ENCODE measurements around the gene CERT1.
"Not testable (repeated sequence)": the region's sequence is repeated elsewhere in the genome, so short reads cannot be mapped to it uniquely, and the experiment has no call there.

The CERT1 gene

GRCh38 chr5:75511435-75512382 lies at the start of gene CERT1, which contains the start of gene POLK:
Gene CERT1 (minus strand): TSS chr5:75511629. CDS start chr5:75511207, 422 bp downstream.
Gene POLK (plus strand): TSS chr5:75511891.
- peak; percentile 79 for DNase-seq

GRCh38 chr5:75560655-75561054 lies 49.2 kb upstream of the CERT1 start:
- DNase-seq = not testable (repeated sequence)

GRCh38 chr5:75558981-75559632 lies 47.7 kb upstream of the CERT1 start:
- DNase-seq = no peak

- DNase-seq = no peak
Observed at GRCh38 chr5:75558221-75558620, 46.8 kb upstream of the CERT1 start.

- DNase-seq = no peak
Observed at GRCh38 chr5:75553358-75553757, 41.9 kb upstream of the CERT1 start.

- DNase-seq = no peak
Observed at GRCh38 chr5:75552764-75553163, 41.3 kb upstream of the CERT1 start.

- no peak for DNase-seq
Observed at GRCh38 chr5:75551471-75551870, 40.0 kb upstream of the CERT1 start.

- no peak for DNase-seq
Observed at GRCh38 chr5:75550597-75550996, 39.2 kb upstream of the CERT1 start.

- DNase-seq = no peak
Observed at GRCh38 chr5:75547812-75548211, 36.4 kb upstream of the CERT1 start.

GRCh38 chr5:75546830-75547229 lies 35.4 kb upstream of the CERT1 start:
- DNase-seq = no peak

- DNase-seq = no peak
Observed at GRCh38 chr5:75545131-75545530, 33.7 kb upstream of the CERT1 start.

- no peak for DNase-seq
Observed at GRCh38 chr5:75538211-75538610, 26.8 kb upstream of the CERT1 start.

- DNase-seq = no peak
Observed at GRCh38 chr5:75536694-75537360, 25.4 kb upstream of the CERT1 start.

- DNase-seq = no peak
Observed at GRCh38 chr5:75536147-75536546, 24.7 kb upstream of the CERT1 start.

GRCh38 chr5:75534734-75535133 lies 23.3 kb upstream of the CERT1 start:
- no peak for DNase-seq

- not testable (repeated sequence) for DNase-seq
Observed at GRCh38 chr5:75533716-75534115, 22.3 kb upstream of the CERT1 start.

- no peak for DNase-seq
Observed at GRCh38 chr5:75532190-75532589, 20.8 kb upstream of the CERT1 start.

- no peak for DNase-seq
Observed at GRCh38 chr5:75529185-75529584, 17.8 kb upstream of the CERT1 start.

- DNase-seq = no peak
Observed at GRCh38 chr5:75526070-75526469, 14.6 kb upstream of the CERT1 start.

- DNase-seq = no peak
Observed at GRCh38 chr5:75525344-75525743, 13.9 kb upstream of the CERT1 start.

GRCh38 chr5:75524591-75524990 lies 13.2 kb upstream of the CERT1 start:
- no peak for DNase-seq

GRCh38 chr5:75524071-75524470 lies 12.6 kb upstream of the CERT1 start:
- no peak for DNase-seq

- DNase-seq = no peak
Observed at GRCh38 chr5:75523275-75523674, 11.8 kb upstream of the CERT1 start.

GRCh38 chr5:75522542-75522941 lies 11.1 kb upstream of the CERT1 start:
- DNase-seq = no peak

Measured in NCI-H510A treated with DMSO at 0.1 percent for 48 hours (cell line).